GM18508 (cell line): ENCODE results near the gene SERTAD1.
"Not testable (repeated sequence)": the region's sequence is repeated elsewhere in the genome, so short reads cannot be mapped to it uniquely, and the experiment has no call there.

Experiments used
- ATAC-seq: cut with Tn5 transposase; IDR thresholded peaks from one replicate; pipeline ENCODE4 v1.9.1; 2021; ENCODE audit warnings: moderate number of reproducible peaks; ENCODE audit not compliant: insufficient read depth, unreplicated experiment

The SERTAD1 gene

DNA sequence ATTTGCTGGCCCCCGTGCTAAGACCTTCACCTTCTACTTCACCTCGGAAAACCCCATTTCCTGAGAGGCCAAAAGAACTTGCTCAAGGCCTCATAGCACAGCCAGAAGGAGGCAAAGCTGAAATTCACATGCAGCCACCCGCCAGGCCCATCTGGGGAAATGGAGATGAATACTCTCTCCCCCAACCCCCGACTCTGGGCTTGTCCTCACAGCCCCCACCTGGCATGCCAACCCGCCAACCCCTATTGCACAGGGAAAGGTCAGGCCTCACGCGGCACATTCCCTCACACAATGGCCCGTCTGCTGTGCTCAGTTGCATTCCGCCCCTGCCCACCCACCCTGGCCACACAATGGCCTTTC lies 15.8 kb downstream of the SERTAD1 start:
- no peak for ATAC-seq

DNA sequence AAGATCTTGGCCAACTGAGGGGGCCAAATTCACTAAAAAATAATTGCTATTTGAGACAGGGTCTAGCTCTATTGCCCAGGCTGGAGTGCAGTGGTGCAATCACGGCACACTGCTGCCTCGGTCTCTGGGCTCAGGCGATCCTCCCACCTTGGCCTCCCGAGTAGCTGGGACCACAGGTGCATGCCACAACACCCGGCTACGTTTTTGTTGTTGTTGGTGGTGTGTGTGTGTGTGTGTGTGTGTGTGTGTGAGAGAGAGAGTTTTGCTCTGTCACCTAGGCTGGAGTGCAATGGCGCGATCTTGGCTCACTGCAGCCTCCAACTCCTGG lies 17.2 kb downstream of the SERTAD1 start:
- not testable (repeated sequence) for ATAC-seq

DNA sequence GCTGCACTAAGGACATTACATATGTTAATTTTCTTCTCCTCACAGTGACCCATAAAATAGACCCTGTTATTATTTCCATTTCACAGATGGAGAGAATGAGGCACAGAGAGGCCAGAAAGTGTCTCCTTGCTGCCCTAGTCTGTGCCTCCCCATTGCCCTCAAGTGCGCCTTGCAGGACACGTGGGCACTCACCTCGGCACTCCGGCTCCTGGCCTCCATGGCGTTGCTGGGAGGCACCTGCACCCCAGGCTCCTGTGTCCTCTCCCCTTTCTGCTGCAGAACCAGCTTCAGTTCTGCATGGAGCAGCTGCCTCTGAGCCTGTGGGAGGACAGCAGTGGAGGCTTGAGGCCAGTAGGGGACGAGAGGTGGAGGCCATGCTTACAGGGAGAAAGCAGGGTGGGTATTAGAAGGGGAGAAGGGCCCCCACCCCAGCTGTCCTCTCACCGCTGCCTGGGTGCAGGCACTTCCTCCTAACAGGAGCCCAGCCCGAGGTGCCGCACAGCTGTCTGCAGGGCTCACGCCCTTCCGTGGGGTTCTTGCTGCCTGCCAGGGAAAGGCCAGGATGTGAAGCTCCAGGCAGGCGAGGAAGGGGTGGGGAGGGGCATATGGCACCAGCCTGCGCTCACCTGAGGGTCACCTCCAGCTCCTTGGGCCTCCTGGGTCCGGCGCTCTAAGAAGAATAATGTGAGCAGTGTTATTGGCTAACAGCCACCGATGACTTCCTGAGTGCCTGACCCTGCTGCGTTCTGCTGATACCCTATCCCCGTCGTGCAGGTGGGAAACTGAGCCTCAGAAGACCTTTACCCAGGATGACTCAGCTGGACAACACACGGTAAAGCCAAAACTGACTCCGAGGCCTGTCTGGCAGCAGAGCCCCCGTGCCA lies 17.8 kb downstream of the SERTAD1 start:
- ATAC-seq: no peak

DNA sequence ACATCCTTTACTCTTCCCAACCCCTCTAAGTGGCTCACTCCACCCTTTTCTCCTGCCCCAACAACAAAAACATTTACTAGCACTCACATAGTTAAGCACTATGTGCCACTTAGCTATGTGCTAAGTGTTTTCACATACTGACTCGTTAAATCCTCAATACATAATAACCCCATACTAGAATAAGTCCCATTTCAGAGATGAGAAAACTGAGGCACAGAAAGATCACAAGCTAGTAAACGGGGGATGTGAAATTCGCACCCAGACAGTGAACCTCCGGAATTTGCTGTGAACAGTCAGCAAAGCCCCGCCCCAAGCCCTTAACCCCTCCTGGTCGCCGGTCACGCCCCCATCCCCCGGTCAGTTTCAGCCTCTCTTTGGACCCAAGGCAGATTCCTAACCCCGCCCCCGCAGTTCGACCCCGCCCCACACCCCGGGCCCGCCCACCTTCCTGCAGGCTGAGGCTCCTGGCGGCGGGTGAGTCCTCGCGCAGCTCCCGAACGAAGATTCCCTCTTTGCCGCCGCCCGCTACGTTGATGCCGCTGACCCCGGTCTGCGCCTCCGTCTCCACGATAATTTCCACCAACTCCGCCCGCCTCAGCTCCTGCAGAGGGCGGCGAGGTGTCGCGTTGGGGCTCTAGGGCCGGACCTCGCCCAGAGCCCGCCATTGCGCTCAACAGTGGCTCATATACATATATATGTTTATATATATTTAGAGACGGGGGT lies 22.4 kb downstream of the SERTAD1 start:
- no peak for ATAC-seq

DNA sequence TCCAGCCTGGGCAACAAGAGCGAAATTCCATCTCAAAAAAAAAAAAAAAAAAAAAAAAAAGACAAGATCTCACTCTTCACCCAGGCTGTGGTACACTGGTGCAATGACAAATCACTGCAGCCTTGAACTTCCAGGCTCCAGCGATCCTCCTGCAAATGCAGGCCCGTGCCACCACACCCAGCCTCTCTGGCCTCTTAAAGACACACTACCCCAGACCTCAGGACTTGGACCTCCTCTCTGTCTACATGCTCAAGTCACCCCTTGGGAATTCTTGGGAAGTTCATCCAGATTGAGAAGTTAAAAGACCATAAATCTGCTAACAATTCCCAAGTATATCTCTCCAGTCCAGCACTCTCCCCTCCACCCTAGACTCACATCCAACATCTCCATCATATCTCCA lies 25.2 kb downstream of the SERTAD1 start:
- no peak for ATAC-seq

DNA sequence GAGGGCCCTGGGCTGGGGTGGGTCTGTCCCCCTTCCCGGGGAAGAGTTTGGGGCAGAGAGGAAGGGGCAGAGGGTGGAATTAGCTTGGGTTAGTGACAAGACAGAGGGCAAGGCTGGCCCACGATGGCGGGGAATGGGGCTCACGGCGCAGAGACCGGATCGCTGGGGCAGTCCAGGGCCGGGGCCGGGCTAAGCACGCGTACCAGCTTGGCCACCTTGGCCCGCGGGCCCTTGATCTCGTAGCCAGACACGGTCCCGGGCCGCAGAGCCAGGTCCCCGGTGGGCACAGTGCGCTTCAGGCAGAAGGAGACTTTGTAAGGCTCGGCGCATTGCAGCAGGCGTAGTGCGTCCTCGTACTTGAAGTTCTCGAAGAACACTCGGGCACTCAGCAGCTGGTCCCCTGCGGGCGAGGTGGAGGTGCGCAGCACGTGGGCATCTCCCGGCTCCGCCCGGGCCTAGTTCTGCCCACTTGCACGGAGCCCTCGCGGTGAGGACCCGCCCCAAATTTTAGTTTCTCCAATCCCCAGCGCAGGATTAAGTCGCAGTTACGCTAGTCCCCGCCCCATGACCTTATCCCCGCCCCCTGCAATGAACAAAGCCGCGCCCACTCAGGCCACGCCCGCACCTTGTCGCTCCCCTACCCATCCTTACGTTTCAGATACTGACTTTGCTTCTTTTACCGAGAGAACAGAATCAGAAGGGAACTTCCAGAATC lies 27.2 kb downstream of the SERTAD1 start:
- no peak for ATAC-seq

DNA sequence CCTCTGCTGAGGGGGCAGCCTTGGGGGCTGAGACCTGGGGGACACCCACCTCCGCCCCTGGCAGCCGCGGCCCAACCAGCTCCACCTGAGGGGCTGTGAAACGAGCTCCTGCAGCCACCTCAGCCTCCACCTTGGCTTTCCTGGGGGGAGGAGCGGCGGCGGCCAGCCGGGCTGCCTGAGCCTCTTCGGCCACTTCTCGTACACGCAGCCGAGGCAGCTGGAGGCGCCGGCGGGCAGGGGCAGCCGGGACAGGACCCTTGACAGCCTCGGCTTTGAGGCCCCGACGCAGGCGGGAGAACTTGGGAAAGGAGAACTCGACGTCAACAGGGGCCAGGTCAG lies 28.3 kb downstream of the SERTAD1 start:
- no peak for ATAC-seq

DNA sequence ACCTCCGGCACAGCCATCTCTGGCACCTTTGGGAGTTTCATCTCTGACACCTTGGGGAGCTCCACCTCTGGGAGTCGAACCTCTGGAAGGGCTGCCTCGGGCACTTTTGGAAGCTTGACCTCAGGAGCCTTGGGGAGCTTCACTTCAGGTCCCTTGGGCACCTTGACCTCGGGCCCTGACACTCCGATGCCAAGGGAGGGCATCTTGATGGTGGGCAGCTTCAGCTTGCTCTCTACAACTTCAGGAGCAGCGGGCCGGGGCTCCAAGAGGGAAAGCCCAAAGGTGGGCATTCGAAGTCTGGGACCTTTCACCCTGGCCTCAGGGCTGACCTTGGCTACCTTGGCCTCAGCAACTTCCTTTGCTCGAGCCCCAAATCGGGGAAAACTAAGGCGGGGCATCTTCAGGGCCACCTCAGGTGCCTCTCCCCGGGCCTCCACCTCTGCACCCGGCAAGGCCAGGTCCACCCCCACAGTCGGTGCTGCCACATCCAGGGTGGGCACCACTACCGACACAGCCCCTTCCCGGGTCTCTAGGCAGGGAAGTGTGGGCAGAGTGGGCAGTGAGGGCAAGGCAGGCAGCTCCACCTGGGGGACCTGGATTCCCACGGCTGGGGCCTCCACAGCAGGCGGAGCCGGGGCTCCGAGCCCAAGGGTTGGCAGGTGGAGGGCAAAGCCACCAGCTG lies 28.8 kb downstream of the SERTAD1 start:
- ATAC-seq: no peak

DNA sequence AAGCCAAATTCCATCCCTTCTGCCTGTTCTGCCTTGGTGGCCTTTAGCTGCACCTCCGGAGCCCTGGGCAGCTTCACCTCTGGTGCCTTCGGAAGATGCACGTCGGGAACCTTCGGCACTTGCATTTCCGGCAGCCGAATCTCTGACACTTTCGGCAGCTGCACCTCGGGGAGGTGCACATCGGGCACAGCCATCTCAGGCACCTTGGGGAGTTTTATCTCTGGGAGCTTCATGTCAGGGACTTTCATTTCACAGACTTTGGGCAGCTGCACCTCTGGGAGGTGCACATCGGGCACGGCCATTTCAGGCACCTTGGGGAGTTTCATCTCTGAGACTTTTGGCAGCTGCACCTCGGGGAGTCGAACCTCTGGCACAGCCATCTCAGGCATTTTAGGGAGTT lies 29.8 kb downstream of the SERTAD1 start:
- ATAC-seq: no peak

DNA sequence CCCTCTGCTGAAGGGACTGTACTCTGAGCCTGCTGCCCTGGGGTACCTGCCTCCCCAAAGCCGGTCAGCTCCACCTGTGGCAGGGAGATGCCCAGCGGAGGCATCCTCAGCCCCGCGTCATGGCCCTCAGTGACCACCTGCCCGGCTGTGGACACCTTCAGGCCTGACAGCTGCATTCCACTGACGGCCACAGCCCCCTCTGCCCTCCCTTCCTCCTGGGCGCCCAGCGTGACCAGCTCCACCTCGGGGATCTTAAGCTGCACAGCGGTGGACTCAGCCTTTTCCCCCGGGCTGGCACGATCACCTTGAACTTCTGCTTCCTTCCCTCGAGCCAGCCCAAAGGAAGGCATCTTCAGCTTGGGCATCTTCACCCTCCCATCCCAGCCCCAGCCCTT lies 31.0 kb downstream of the SERTAD1 start:
- no peak for ATAC-seq

DNA sequence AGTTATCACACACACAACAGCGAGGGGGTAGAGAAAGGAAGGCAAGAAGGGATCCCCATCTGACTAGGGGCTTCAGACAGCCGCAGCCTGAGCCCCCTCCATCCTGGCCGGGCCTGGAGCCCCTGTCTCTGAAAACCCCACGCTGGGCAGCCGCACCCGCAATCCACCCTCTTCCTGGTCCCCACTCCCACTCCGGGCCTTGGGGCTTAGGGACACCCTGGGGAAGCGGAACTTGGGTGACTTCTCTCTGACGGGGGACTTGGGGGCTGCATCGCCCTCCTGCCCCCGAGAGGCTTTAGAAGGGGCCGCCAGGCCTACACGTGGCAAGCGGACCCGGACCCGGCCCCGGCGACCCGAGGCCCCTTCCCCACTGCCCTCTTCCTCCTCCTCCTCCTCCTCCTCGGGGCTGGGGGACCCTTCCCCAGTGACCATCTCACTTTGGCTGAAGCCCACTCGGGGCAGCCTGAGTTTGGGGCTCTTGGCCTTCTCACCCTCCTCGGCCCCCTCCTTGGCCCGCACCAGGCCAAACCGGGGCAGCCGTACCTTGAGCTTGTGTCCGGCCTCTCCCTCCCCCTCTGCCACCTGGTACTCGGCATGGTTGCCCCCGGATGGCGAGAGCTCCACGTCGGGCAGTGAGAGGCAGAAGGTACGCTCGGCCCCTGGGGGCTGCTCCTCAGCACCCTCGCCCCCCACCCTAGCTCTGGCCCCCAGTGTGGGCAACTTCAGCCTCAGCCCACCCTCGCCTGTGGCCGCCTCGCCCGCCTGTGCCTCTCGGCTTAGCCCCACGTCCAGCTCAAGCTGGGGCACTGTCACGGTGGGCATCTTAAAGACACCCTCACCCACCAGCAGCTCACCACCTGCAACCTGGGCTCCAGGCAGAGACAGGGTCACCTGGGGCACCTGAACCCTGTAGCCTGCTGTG lies 31.6 kb downstream of the SERTAD1 start:
- no peak for ATAC-seq

DNA sequence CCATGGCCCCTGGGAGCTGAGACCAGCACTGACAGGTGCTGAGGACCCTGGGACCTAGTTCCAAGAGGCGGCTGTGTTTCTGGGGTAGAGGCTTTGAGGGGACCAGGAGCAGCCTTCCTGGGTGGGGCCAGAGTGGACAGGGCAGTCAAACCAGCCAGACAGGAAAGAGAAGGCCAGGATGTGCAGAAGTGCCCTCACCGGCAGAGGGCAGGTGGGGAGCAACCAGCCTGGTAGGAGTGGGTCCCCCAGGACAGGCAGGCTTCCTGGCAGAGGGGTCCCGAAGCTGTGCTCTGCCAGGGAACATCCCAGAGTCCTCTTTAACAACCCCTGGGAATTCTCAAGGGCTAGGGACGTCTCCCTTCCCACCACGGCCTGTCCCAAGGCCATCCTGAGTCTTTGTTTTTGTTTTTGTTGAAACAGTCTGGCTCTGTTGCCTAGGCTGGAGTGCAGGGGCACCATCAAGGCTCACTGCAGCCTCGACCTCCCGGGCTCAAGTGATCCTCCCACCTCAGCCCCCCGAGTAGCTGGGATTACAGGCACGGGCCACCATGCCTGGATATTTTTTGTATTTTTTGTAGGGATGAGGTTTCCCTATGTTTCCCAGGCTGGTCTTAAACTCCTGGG lies 32.8 kb downstream of the SERTAD1 start:
- no peak for ATAC-seq

DNA sequence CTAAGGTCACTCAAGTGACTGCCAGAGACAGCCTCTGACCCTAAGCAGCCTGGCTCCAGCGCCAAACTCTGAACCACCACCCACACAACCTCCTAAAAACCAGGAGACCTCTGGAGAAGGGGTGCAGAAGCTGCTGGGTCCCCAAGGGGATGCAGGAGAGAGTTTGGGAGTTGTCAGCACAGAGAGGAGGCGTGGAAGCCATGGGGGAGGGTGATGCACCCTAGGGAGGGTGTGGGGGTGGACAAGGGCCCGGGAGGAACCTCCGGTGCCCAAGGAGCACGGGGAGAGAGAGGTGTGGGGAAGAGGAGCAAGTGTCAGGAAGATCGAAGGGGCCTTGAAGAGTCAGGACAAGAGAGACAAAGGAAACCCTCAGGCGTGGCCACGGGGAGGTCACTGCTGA lies 33.7 kb downstream of the SERTAD1 start:
- ATAC-seq: no peak

DNA sequence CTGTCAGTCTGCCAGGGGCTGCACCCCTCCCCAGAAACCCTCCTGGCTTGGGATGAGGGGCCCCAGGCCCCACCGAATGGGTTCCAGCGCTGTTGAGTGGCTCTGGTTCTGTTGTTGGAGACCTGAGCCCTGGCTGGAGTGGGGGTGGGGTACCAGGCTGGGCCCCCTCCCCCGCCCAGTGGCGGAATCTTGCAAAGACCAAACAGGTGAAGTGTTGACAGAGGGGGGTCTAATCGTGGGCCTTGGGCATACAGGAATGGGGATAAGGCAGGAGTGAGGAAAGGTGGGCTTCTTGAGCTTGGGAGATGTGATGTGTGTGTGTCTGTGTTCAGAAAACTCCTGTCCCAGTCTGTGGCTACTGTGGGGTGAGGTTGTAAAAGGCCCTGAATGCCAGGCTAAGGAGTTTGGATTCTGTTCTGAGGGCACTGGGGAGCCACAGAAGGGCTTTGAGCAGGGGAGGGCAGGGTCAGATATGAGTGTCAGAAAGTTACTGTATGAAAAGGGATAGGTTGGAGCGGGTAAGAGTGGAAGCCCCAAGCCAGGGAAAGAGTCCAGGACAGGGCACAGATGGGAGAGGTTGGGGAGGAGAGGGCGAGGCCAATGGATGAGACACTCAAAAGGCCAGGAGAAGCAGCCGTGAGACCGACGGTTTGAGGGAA lies 35.6 kb downstream of the SERTAD1 start, which contains the start of gene HIPK4:
Gene HIPK4 (minus strand): TSS at position 98 of the 659 bp plus-strand sequence. CDS start 279 bp downstream, outside the sequence.
- no peak for ATAC-seq

DNA sequence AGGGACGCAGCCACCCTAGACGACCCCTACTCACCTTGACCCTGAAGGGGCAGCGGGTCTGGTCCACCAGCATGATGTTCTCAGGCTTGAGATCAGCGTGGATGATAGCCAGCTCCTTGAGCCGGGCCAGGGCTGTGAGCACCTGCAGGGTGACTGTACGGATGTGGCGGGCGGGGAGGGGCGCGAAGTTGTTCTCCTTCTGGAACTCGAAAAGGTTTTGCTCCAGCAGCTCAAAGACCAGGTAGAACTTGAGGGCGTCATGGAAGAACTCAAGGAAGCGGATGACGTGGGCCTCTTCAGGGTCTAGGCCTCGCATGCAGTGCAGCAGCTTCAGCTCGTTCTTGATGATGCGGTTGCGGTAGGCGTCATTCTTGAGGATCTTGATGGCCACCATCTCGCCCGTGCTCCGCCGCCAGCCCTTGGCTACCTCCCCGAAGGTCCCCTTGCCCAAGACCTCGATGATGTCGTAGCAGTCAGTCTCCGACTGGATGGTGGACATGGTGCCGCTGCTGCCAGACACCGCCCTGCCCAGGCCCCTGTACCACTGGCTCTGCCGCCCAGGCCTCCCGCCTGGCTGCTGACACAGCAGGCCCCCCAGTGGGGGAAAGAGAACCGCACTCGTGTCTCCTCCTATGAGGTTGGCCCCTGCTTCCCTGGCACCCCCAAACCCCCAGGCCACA lies 36.2 kb downstream of the SERTAD1 start:
- ATAC-seq: no peak

DNA sequence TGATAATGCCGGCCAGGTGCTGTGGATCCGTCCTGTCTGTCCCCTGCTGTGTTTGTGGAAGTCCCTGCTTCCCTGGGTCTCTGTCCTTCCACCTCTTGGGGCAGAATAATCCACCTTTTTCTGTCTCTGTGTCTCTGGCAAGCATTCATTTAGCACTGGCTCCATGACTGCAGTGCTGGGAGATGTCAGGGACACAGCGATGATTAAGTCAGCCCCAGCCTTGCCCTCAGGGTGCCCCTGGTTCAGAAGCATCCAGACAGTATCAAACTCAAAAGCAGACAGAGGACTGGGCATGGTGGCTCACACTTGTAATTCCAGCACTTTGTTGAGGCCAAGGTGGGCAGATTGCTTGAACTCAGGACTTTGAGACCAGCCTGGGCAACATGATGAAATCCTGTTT lies 37.3 kb downstream of the SERTAD1 start:
- no peak for ATAC-seq

DNA sequence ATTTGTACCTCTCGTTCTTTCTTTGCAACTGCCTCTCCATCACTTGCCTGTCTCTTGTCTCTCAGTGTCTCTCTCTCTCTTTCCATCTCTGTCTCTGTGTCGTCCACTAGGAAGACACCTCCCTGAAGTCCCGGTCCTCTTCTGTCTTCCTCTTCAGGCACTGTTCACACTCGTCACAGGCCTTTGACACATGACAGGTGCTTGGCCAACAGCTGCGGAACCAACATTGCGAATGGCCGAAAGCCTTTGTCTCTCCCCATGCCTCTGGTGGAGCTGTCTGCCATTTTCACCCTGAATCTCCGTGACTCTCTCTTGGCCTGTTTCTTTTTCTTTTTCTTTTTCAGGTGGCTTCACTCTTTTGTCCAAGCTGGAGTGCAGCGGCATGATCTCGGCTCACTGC lies 38.6 kb downstream of the SERTAD1 start:
- no peak for ATAC-seq

DNA sequence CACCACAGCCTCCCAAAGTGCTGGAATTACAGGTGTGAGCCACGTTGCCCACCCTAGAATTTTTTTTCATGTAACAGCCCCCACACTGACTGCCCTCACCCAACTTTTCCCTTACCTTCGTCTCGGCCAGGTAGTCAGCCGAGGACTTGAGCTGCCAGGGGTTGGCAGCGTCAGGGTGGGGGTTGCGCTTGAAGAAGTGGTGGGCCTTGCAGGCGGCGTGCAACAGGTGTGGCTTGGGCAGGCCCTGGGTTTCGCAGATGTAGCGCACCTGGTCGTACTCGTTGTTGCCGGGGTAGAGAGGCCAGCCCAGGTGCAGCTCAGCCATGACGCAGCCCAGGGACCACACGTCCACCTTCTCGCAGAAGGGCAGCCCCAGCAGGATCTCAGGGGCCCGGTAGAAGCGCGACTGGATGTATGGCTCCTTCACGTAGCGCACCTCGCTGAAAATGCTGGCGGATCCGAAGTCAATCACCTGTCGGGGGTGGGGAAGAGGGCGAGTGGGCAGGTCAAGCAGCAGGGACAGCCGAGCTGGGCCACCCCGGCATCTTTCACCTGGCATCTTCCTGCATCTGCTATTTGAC lies 42.0 kb downstream of the SERTAD1 start:
- ATAC-seq: no peak
